Measurements from ENCODE around the gene RAMP3.
"Not testable (repeated sequence)": the region's sequence is repeated elsewhere in the genome, so short reads cannot be mapped to it uniquely, and the experiment has no call there.

The RAMP3 gene

DNA sequence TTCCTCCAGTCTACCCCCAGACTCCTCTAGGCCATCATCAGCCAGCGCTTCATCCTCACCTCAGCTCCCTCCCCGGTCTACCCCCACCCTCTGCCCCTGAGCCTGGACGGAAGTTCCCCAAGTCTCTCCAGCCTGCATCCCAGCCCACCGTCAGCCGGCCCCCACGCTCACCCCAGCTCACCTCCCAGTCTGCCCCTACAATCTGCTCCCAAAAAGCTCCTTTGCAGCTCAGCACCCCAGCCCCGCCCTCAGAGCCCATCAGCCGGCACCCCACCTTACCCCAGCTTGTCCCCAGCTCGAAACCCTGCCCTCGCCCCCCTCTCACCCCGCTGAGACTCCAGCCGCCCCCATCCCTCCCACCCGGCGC lies 322 bp upstream of the RAMP3 start:
- DNase-seq: no peak

- no peak for DNase-seq
Observed at GRCh38 chr7:45158471-45158870, 880 bp downstream of the RAMP3 start.

DNA sequence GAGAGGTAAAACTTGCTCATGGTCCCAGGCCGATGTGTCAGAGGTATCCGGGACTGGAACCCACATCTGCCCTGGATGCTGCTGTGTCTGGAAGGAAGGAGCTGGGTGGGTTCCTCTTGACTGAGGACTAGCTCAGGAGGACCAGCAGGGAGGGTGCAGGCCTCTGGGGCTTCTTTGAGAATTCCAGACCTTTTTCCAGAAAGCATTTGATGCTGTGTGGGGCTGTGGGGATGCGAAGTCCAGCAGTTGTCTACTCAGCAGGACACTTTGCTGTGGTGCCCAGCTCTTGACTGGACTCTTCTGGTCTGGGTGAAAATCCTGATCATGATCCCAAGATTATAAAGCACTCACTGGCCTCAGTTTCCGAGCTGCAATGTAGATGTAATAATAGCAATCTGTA lies 1.7 kb downstream of the RAMP3 start:
- no peak for DNase-seq

- DNase-seq: no peak
Observed at GRCh38 chr7:45160417-45160881, 2.9 kb downstream of the RAMP3 start.

DNA sequence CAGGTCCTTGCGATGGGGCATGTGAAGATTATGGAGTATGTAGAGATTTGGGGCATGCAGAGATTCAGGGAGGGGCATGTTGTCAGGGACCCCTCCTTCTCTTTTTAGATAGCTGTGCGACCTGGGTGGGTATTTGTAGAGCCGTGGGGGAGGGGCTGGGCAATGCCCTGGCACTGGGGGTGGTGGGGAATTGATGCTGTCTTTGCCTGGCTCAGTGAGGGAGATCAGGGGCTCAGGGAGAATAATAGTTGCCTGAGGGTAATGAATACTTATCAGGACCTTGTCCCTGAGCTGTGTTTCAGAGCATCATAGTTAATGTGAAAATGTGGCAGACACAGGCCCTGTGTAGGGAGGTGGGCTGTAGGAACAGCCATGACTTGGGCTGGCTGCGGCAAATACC lies 3.5 kb downstream of the RAMP3 start:
- no peak for DNase-seq

DNA sequence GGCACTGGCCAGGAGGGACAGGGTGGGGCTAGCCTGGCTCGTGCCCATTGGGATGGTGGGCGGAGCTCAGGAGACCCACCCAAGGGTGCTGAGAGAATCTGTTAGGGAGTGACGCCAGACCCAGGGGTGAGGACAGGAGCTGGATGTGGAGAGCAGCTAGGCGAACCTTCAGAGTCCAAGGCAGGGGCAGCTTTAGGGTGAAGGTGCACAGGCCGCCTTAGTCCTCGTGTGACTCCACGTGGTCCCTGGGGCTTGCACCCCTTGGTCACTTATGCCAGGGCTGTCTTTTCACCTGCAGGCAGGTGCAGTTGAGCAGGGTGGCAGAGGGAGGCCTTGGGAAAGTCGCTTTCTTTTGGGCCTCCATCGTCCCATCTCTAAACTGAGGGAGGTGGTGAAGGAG lies 4.3 kb downstream of the RAMP3 start:
- no peak for DNase-seq

GRCh38 chr7:45162311-45162845 lies 4.8 kb downstream of the RAMP3 start:
- DNase-seq: no peak

GRCh38 chr7:45162943-45163691 lies 5.5 kb downstream of the RAMP3 start:
- no peak for DNase-seq

DNA sequence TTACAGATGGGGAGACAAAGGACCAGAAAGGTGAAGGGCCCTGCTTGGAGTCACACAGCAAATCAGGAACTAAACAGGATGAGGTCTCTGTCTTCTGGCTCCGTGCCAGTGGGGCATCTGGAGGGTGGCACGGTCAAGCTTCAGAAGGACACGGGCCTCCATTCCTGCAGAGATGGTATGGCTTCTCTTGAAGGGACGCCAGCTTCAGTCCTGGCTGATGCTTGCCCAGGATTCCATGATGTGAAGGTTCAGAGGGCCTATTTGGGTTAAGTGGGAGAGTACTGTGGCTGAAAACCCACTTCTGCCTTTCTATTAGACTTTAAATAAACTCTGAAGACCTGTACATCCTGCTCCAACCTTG lies 6.1 kb downstream of the RAMP3 start:
- no peak for DNase-seq

DNA sequence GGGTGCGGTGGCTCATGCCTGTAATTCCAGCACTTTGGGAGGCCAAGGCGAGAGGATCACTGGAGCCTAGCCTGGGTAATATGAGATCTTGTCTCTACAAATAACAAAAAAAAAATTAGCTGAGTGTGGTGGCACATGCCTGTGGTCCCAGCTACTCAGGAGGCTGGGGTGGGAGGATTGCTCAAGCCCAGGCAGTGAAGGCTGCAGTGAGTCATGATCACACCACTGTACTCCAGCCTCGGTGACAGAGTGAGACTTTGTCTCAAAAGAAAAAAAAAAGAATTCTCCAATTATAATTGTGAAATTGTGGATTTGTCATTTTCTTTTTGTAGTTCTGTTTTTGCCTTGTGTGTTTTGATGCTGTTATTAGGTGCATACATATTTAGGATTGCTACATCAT lies 6.7 kb downstream of the RAMP3 start:
- DNase-seq: not testable (repeated sequence)

- DNase-seq: no peak
Observed at GRCh38 chr7:45165857-45166256, 8.3 kb downstream of the RAMP3 start.

GRCh38 chr7:45171946-45172345 lies 14.4 kb downstream of the RAMP3 start:
- DNase-seq: no peak

GRCh38 chr7:45173596-45174327 lies 16.2 kb downstream of the RAMP3 start:
- DNase-seq: no peak

GRCh38 chr7:45174328-45174610 lies 16.7 kb downstream of the RAMP3 start:
- DNase-seq: no peak

GRCh38 chr7:45174966-45175765 lies 17.6 kb downstream of the RAMP3 start:
- DNase-seq: no peak

DNA sequence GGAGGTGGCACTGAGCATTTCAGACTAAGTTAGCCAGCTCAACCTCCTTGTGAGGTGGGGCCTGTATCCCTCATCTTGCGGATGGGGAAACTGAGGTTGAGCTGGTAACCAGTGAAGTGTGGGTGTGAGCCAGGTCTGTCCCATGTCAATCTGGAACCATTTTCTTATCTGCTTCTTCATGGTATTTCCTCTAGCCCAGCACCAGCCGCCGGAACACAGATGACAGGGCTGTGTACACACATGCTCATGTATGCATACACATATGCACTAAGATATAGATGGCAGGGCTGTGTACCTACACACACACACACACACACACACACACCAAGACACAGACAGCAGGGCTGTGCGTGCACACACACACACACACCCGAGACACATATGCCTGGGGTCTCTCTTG lies 18.5 kb downstream of the RAMP3 start:
- DNase-seq: no peak

- DNase-seq: no peak
Observed at GRCh38 chr7:45176886-45177731, 19.5 kb downstream of the RAMP3 start.

DNA sequence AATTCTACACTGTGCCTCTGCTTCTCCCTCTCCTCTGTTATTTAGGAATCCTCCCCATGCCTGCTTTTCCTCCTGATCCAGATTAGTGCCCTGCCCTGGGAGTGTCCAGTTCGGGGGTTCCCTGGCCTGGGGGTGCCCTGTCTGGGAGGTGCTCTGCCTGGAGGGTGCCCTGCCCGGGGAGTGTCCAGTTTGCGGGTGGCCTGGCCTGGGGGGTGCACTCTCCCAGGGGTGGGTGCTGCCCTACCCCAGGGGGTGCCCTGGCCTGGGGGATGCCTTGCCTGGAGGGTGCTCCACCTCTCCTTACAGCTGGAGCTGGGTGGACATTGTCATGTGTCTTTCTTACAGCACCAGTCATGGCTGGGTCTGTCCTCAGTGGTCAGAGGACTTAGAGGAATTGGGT lies 20.2 kb downstream of the RAMP3 start:
- no peak for DNase-seq

GRCh38 chr7:45178241-45179225 lies 20.9 kb downstream of the RAMP3 start:
- no peak for DNase-seq

- no peak for DNase-seq
Observed at GRCh38 chr7:45179666-45180065, 22.1 kb downstream of the RAMP3 start.
